Activated CD8-positive, alpha-beta T cell treated with anti-CD3 and anti-CD28 coated beads for 36 hours (primary cell): ENCODE results near the gene SMCO2. TPM values are rescaled to one million over a fixed set of nuclear protein-coding genes. Genes with fewer than 3 reads are reported as not detected.

Experiments
- ATAC-seq: fragments of 200-7000 bp; cut with Tn5 transposase; one replicate; pipeline ENCODE4 v1.10.0; 2021; ENCODE audit warnings: mild to moderate bottlenecking, moderate library complexity
- CTCF ChIA-PET: fragments of 350-600 bp; sonication (Branson Sonifier 250); formaldehyde crosslinking; loops from one replicate; lab custom pipeline; 2021; ENCODE audit warnings: antibody characterized with exemption; lab: Charles Lee
- POLR2A ChIA-PET: fragments of 350-600 bp; sonication (Branson Sonifier 250); formaldehyde crosslinking; loops from one replicate; lab custom pipeline; 2021; ENCODE audit warnings: antibody characterized with exemption; lab: Charles Lee
- DNase-seq: peaks from one replicate; pipeline ENCODE4 v3.0.0-alpha.2; 2020
- H3K27ac Mint-ChIP-seq: one replicate; pipeline ENCODE4 v1.8.0; 2021; ENCODE audit warnings: mild to moderate bottlenecking, mixed read lengths
- H3K27me3 Mint-ChIP-seq: one replicate; pipeline ENCODE4 v1.8.0; 2021; ENCODE audit warnings: mixed read lengths
- H3K36me3 Mint-ChIP-seq: one replicate; pipeline ENCODE4 v1.8.0; 2021; ENCODE audit warnings: low read depth, mixed read lengths
- H3K4me1 Mint-ChIP-seq: one replicate; pipeline ENCODE4 v1.8.0; 2021; ENCODE audit warnings: low read depth, mixed read lengths
- H3K4me3 Mint-ChIP-seq: one replicate; pipeline ENCODE4 v1.8.0; 2021; ENCODE audit warnings: mild to moderate bottlenecking, moderate library complexity, mixed read lengths
- H3K9me3 Mint-ChIP-seq: one replicate; pipeline ENCODE4 v1.8.0; 2021; ENCODE audit warnings: mixed read lengths
- intact Hi-C: fragments of 100-400 bp; cut with micrococcal nuclease; formaldehyde crosslinking; loops from one replicate; pipeline ENCODE4 v1.10.0; 2022
- total RNA-seq, 2 experiments: library from RNA; stranded (reverse); gene quantifications; one replicate each; pipeline ENCODE4 v1.2.3, GENCODE V29; 2021
- TF ChIP-seq, protein P1 (sequence below): fragments of 200-600 bp; IDR thresholded peaks from one replicate; pipeline ENCODE4 v1.8.0; 2022; ENCODE audit warnings: antibody characterized with exemption, mild to moderate bottlenecking

The SMCO2 gene
- total RNA-seq, 2 experiments from 2014 or later: 0.32 TPM; not detected in 1

DNA sequence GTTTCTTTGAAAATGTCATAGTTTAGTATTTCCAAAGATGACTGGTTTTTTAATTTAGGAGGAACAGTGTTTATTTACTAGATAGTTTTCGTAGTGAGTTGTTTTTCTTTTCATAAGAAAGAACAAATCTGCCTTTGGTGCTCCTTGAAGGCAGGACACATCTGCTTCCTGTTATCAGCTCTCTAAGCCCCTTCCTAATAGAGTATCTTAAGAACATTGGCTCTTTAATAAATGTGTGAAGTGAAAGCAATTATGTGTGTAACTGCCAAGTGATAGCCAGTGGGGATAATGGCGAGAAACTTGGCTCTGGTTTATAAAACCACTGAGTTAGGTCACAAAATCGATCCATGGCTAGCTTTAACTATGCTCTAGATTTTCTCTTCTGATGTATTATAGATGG lies 54.0 kb downstream of the SMCO2 start:
- ChIA-PET POLR2A (no interaction called here), CTCF (no interaction called here)
- Mint-ChIP-seq H3K4me1 (peaks cover 25% of the 10 kb centered on the region), H3K9me3 (peaks cover 3% of the 10 kb centered on the region), H3K36me3 (peaks cover 3% of the 10 kb centered on the region), H3K27me3 (peaks cover 22% of the 10 kb centered on the region), H3K27ac (no peak overlapping the region), H3K4me3 (no peak overlapping the region)
- intact Hi-C loops: no loop called here
- TF ChIP-seq, protein P1, sequence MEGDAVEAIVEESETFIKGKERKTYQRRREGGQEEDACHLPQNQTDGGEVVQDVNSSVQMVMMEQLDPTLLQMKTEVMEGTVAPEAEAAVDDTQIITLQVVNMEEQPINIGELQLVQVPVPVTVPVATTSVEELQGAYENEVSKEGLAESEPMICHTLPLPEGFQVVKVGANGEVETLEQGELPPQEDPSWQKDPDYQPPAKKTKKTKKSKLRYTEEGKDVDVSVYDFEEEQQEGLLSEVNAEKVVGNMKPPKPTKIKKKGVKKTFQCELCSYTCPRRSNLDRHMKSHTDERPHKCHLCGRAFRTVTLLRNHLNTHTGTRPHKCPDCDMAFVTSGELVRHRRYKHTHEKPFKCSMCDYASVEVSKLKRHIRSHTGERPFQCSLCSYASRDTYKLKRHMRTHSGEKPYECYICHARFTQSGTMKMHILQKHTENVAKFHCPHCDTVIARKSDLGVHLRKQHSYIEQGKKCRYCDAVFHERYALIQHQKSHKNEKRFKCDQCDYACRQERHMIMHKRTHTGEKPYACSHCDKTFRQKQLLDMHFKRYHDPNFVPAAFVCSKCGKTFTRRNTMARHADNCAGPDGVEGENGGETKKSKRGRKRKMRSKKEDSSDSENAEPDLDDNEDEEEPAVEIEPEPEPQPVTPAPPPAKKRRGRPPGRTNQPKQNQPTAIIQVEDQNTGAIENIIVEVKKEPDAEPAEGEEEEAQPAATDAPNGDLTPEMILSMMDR: no peak
- ATAC-seq (no peak), DNase-seq (no peak)

- intact Hi-C loops: no loop called here
- H3K27me3 Mint-ChIP-seq: peaks cover 17% of the 10 kb centered on the region
Observed at GRCh38 chr12:27502021-27502435, 55.5 kb downstream of the SMCO2 start.

DNA sequence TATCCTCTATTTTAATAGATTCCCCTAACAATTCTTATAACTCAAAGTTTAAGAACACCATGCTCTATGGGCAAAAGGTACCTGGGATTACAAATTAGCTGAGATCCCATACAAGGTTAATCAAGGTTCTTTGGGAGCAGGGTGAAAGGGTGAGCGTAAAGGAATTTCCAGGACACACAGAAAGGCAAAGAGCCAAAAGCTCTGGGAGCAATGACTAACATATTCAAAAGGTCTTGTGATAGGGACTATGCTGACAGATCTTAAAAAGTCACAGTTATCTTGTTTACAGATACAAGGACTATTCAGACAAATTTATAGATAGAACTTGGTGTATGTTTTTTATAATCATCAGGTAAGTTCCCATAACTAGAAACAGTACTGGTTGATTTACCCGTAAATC lies 58.0 kb downstream of the SMCO2 start:
- Mint-ChIP-seq H3K4me1 (peaks cover 14% of the 10 kb centered on the region), H3K27ac (no peak overlapping the region), H3K9me3 (peaks cover 8% of the 10 kb centered on the region), H3K27me3 (peaks cover 11% of the 10 kb centered on the region), H3K4me3 (no peak overlapping the region), H3K36me3 (peaks cover 3% of the 10 kb centered on the region)
- POLR2A ChIA-PET: interaction anchor here (0.7 kb wide), 1 partner anchor 14 kb away, joined by 3 read pairs; no protein-coding TSS in a partner anchor
- CTCF ChIA-PET: no interaction called here
- intact Hi-C loops: no loop called here
- ATAC-seq (no peak), DNase-seq (no peak)
- TF ChIP-seq, protein P1: no peak

More at GRCh38 chr12:27502021-27502435, 55.5 kb downstream of the SMCO2 start:
- Mint-ChIP-seq H3K27ac (peak overlapping the region; percentile 8), H3K36me3 (peaks cover 3% of the 10 kb centered on the region), H3K4me3 (no peak overlapping the region), H3K4me1 (peaks cover 25% of the 10 kb centered on the region), H3K9me3 (peaks cover 8% of the 10 kb centered on the region)
- TF ChIP-seq, protein P1: no peak
- ChIA-PET CTCF (no interaction called here), POLR2A (no interaction called here)
- DNase-seq: no peak
- ATAC-seq: peak; percentile 31

DNA sequence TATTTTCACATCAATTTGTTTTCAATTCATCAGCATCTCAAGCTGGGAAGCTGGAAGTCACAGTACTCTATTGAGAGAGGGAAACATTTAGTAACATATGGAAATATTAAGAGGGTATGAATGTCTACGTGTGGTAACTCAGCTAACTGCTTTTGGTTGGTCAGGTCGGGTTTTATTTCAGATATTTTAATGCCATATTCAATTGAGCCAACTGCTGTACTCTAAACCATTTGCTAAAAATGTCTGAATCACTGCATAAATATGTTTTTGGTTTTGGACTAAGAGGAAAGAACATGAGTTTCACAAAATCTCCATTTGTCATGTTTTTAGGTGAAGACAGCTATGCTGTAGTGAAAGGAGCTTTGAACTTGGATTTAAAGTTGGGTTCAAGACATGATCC lies 58.6 kb downstream of the SMCO2 start:
- H3K4me1 Mint-ChIP-seq: peaks cover 14% of the 10 kb centered on the region
- no peak for DNase-seq
- H3K9me3 Mint-ChIP-seq: peaks cover 8% of the 10 kb centered on the region
- POLR2A ChIA-PET: interaction anchor here (0.7 kb wide), 1 partner anchor 15 kb away, joined by 3 read pairs; no protein-coding TSS in a partner anchor
- TF ChIP-seq, protein P1: no peak
- no peak overlapping the region for H3K27ac Mint-ChIP-seq
- intact Hi-C loops: no loop called here
- no peak overlapping the region for H3K4me3 Mint-ChIP-seq
- ATAC-seq: no peak
- peaks cover 9% of the 10 kb centered on the region for H3K27me3 Mint-ChIP-seq
- CTCF ChIA-PET: interaction anchor here (0.7 kb wide), 1 partner anchor 68 kb away, joined by 3 read pairs; no protein-coding TSS in a partner anchor
- peaks cover 3% of the 10 kb centered on the region for H3K36me3 Mint-ChIP-seq

DNA sequence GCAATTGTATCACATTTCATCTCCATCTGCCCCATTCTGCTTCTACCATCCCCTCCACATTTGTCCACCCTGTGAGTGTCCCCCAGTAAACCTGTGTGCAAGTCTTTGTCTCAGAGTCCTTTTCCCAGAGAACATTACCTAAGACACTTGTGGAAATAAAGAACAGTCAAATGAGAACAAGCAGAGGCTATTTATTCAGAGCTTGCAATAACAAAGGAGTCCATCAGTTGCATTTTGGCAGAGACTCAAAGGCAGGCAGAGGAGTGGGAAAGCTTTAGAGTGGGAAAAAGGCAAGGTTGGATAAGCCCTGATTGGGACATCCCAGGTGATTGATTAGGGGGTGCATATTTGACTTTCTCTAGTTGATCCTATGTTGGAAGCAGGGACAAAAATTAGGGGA lies 59.2 kb downstream of the SMCO2 start:
- Mint-ChIP-seq H3K27me3 (peaks cover 9% of the 10 kb centered on the region), H3K4me1 (peaks cover 14% of the 10 kb centered on the region), H3K36me3 (peaks cover 3% of the 10 kb centered on the region), H3K9me3 (peaks cover 8% of the 10 kb centered on the region), H3K27ac (no peak overlapping the region), H3K4me3 (no peak overlapping the region)
- intact Hi-C loops: no loop called here
- ChIA-PET CTCF (interaction anchor here (0.6 to 0.7 kb wide), 2 partner anchors 69 to 72 kb away, joined by 3 read pairs; no protein-coding TSS in a partner anchor), POLR2A (no interaction called here)
- no peak for DNase-seq
- no peak for ATAC-seq
- TF ChIP-seq, protein P1: no peak
